GM12864 (cell line): ENCODE measurements around the gene ANGPTL8.

Experiments used
- DNase-seq: peaks from one replicate; pipeline ENCODE4 v3.0.0-alpha.2; 2011; ENCODE audit warnings: low read depth
- H3K4me3 ChIP-seq: 2 replicates; pipeline ENCODE4 v1.5.1; 2011; ENCODE audit warnings: mild to moderate bottlenecking, low read depth, low read length, control low read depth
- CTCF ChIP-seq: IDR thresholded peaks from 2 replicates; pipeline ENCODE4 v1.5.1; 2011; ENCODE audit warnings: low read depth, mild to moderate bottlenecking, moderate library complexity, low read length, control low read depth, inconsistent platforms; ENCODE audit errors: missing control alignments

ANGPTL8 gene

GRCh38 chr19:11194656-11195558 lies 44.5 kb upstream of the ANGPTL8 start:
- H3K4me3 ChIP-seq: no peak overlapping the region; the same call in 1 of the 2 replicates
- no peak for DNase-seq
- TF ChIP-seq CTCF: no peak

- no peak for DNase-seq
- no peak overlapping the region for H3K4me3 ChIP-seq
- no peak for TF ChIP-seq CTCF
Measured at GRCh38 chr19:11195681-11196080, 43.7 kb upstream of the ANGPTL8 start.

- peak overlapping the region; percentile 57 for H3K4me3 ChIP-seq
- no peak for DNase-seq
- no peak for TF ChIP-seq CTCF
Measured at GRCh38 chr19:11196406-11197287, 42.8 kb upstream of the ANGPTL8 start.

GRCh38 chr19:11197291-11198174 lies 41.9 kb upstream of the ANGPTL8 start, which contains the start of gene KANK2:
Gene KANK2, minus strand, starts transcription at chr19:11197545. Its CDS starts 3,034 bp downstream, at chr19:11194511.
- TF ChIP-seq CTCF: no peak
- DNase-seq: no peak
- H3K4me3 ChIP-seq: peak within 1 kb of the TSS; percentile 57

- no peak for TF ChIP-seq CTCF
- DNase-seq: no peak
- peak overlapping the region; percentile 57; the same call in 1 of the 2 replicates for H3K4me3 ChIP-seq
Measured at GRCh38 chr19:11198175-11198534, 41.3 kb upstream of the ANGPTL8 start.

- H3K4me3 ChIP-seq: no peak overlapping the region
- no peak for TF ChIP-seq CTCF
- DNase-seq: no peak
Measured at GRCh38 chr19:11198769-11199424, 40.5 kb upstream of the ANGPTL8 start.
